Neural crest cell (in vitro differentiated cells): ENCODE results near the gene CCDC13. TPM values are rescaled to one million over a fixed set of nuclear protein-coding genes. Genes with fewer than 3 reads are reported as not detected.

Experiments
- DNase-seq: peaks from one replicate; pipeline ENCODE4 v3.0.0; 2021; ENCODE audit warnings: low read depth, mixed read lengths, low spot score
- H3K27ac Mint-ChIP-seq: one replicate; pipeline ENCODE4 v1.8.0; 2021; ENCODE audit warnings: mild to moderate bottlenecking, mixed read lengths; ENCODE audit not compliant: unreplicated experiment
- H3K27me3 Mint-ChIP-seq: 2 replicates; pipeline ENCODE4 v1.8.0; 2021; ENCODE audit warnings: low read depth, mild to moderate bottlenecking, mixed read lengths
- H3K36me3 Mint-ChIP-seq: 2 replicates; pipeline ENCODE4 v1.8.0; 2021; ENCODE audit warnings: low read depth, mild to moderate bottlenecking, mixed read lengths
- H3K4me1 Mint-ChIP-seq: 2 replicates; pipeline ENCODE4 v1.8.0; 2021; ENCODE audit warnings: mixed read lengths
- H3K4me3 Mint-ChIP-seq: one replicate; pipeline ENCODE4 v1.8.0; 2021; ENCODE audit warnings: mild to moderate bottlenecking, mixed read lengths
- H3K9me3 Mint-ChIP-seq: 2 replicates; pipeline ENCODE4 v1.8.0; 2021; ENCODE audit warnings: mixed read lengths
- total RNA-seq: library from RNA; stranded (reverse); gene quantifications from 2 replicates; pipeline ENCODE4 v1.2.1, GENCODE V29; 2021
- TF ChIP-seq, protein P1 (sequence below): fragments of 200-600 bp; sonication (generic); conservative IDR thresholded peaks from 2 replicates; pipeline ENCODE4 v1.5.0; 2021; ENCODE audit warnings: antibody characterized with exemption, mild to moderate bottlenecking

The CCDC13 gene
- total RNA-seq, 1 donor from 2014 or later, result 2.0 TPM

DNA sequence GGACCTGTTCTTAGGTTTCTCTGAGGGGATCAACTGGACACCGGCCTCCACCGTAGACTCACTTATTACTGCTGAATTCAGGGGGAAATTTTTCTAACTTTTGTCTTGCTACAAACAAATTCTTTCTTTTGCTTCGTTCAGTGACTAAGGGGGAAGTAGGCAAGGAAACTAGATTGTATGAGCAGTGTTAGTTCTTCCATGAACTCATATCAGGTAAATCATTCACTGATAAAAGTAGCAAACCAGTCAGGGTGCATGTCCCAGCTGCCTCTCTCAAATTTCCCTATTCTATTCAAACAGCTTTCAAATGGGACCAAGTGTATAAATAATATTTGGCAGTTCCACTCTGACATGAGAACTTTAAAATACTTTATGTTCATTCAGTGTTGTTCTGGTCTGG lies 7.3 kb upstream of the CCDC13 start:
- Mint-ChIP-seq H3K4me3 (no peak overlapping the region), H3K36me3 (peaks cover 5% of the 10 kb centered on the region), H3K27me3 (no peaks in the 10 kb centered on the region), H3K9me3 (no peaks in the 10 kb centered on the region), H3K4me1 (peaks cover 6% of the 10 kb centered on the region), H3K27ac (no peak overlapping the region)
- no peak for DNase-seq
- TF ChIP-seq, protein P1, sequence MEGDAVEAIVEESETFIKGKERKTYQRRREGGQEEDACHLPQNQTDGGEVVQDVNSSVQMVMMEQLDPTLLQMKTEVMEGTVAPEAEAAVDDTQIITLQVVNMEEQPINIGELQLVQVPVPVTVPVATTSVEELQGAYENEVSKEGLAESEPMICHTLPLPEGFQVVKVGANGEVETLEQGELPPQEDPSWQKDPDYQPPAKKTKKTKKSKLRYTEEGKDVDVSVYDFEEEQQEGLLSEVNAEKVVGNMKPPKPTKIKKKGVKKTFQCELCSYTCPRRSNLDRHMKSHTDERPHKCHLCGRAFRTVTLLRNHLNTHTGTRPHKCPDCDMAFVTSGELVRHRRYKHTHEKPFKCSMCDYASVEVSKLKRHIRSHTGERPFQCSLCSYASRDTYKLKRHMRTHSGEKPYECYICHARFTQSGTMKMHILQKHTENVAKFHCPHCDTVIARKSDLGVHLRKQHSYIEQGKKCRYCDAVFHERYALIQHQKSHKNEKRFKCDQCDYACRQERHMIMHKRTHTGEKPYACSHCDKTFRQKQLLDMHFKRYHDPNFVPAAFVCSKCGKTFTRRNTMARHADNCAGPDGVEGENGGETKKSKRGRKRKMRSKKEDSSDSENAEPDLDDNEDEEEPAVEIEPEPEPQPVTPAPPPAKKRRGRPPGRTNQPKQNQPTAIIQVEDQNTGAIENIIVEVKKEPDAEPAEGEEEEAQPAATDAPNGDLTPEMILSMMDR, result no peak

- no peak for DNase-seq
- H3K27me3 Mint-ChIP-seq, result no peaks in the 10 kb centered on the region
- peaks cover 10% of the 10 kb centered on the region for H3K4me1 Mint-ChIP-seq
- no peaks in the 10 kb centered on the region for H3K9me3 Mint-ChIP-seq
- peaks cover 5% of the 10 kb centered on the region for H3K36me3 Mint-ChIP-seq
- H3K27ac Mint-ChIP-seq, result peak overlapping the region; percentile 22
- H3K4me3 Mint-ChIP-seq, result no peak overlapping the region
- TF ChIP-seq, protein P1, result no peak
These were observed 5.6 kb upstream of the CCDC13 start for GRCh38 chr3:42778644-42779043.

DNA sequence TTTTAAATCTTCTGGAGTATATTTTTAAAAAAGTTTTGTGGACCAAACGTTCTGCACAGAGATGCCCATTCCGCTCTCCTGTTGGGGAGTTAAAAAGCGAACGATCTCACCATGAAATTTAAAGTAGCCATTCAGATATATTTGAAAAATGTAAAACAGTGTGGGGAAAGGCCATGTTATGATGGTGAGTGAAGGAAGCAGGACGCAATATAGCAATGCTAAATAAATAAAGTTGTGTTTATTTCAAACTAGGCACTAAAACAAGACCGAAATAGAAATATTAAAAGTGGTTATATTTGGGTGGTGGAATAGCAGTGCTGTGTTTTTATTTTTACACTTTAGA lies 327 bp upstream of the CCDC13 start:
- peaks cover 3% of the 10 kb centered on the region for H3K9me3 Mint-ChIP-seq
- H3K4me3 Mint-ChIP-seq, result peak overlapping the region; percentile 89
- no peak for DNase-seq
- H3K36me3 Mint-ChIP-seq, result no peaks in the 10 kb centered on the region
- TF ChIP-seq, protein P1, result no peak
- H3K27me3 Mint-ChIP-seq, result no peaks in the 10 kb centered on the region
- H3K4me1 Mint-ChIP-seq, result peaks cover 17% of the 10 kb centered on the region
- peak overlapping the region; percentile 94 for H3K27ac Mint-ChIP-seq

DNA sequence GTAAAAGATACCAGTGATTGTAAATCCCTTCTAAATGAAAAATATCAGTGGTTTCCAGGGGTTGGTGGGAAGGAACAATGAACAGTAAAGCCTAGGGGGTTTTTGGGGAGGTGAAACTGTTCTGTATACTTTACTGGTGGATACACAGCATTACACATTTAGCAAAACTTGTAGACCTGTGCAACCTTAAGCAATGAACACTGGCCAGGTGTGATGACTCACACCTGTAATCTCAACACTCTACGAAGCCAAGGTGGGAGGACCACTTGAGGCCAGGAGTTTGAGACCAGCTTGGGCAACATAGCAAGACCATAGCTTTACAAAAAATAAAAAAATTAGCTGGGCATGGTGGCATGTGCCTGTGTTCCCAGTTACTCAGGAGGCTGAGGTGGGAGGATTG lies 1.8 kb downstream of the CCDC13 start:
- H3K4me3 Mint-ChIP-seq, result peak overlapping the region; percentile 50
- H3K9me3 Mint-ChIP-seq, result peaks cover 3% of the 10 kb centered on the region
- DNase-seq, result no peak
- no peaks in the 10 kb centered on the region for H3K27me3 Mint-ChIP-seq
- TF ChIP-seq, protein P1, result no peak
- H3K4me1 Mint-ChIP-seq, result peaks cover 17% of the 10 kb centered on the region
- H3K36me3 Mint-ChIP-seq, result no peaks in the 10 kb centered on the region
- no peak overlapping the region for H3K27ac Mint-ChIP-seq

- no peak for DNase-seq
- Mint-ChIP-seq H3K4me3 (no peak overlapping the region), H3K9me3 (peaks cover 3% of the 10 kb centered on the region), H3K27ac (no peak overlapping the region), H3K4me1 (peaks cover 22% of the 10 kb centered on the region), H3K27me3 (no peaks in the 10 kb centered on the region), H3K36me3 (no peaks in the 10 kb centered on the region)
- TF ChIP-seq, protein P1, result no peak
These were observed 3.4 kb downstream of the CCDC13 start for GRCh38 chr3:42769477-42770131.
